ENCODE measurements around the gene MEX3D. TPM values are rescaled to one million over a fixed set of nuclear protein-coding genes. Genes with fewer than 3 reads are reported as not detected.

Gene MEX3D

DNA sequence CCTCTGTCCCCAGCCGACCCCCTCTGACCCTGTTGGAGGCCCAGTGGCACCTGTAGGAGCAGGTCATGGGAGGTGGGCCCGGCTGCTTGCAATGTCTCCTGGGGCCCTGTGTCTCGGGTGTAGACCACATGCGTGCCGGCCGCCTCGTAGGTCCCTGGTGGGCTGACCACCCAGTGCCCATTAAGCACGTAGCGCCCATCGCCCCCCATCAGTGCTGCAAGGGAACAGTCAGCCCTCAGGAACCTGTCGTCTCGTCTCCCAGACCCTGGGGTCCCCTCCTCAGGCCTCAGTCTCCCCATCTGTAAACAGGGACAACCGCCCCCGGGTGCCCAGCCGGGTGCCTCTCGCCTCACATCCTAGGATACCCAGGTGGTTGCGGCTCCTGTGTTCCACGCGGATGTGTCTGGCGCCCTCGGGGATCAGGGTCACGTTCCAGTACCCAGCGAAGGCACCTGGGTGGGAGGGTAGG is 60.9 kb downstream of the MEX3D start:
- Histone ChIP-seq H2AK5ac (ENCODE audit: low read length) (no peak overlapping the region), H3K27ac (ENCODE audit: low read depth, low read length) (no peak overlapping the region), H3K56ac (ENCODE audit: low read length) (peak overlapping the region; percentile 76), H3K9ac (ENCODE audit: low read length) (no peak overlapping the region), H3K18ac (ENCODE audit: low read length) (no peak overlapping the region), H3K79me2 (ENCODE audit: control insufficient read depth, insufficient read depth, low read length) (no peaks in the 10 kb centered on the region), H3K79me1 (ENCODE audit: low read length) (no peaks in the 10 kb centered on the region), H3K4me3 (ENCODE audit: low read length) (no peak overlapping the region), H3K4ac (ENCODE audit: low read depth, low read length) (no peak overlapping the region), H3K4me2 (ENCODE audit: low read length) (no peak overlapping the region), H3K23ac (ENCODE audit: low read length) (no peak overlapping the region), H4K5ac (ENCODE audit: low read length) (no peak overlapping the region), H3K4me1 (ENCODE audit: control insufficient read depth, low read depth, low read length) (no peaks in the 10 kb centered on the region), H3K36me3 (ENCODE audit: control insufficient read depth, insufficient read depth, low read length) (no peaks in the 10 kb centered on the region), H4K8ac (ENCODE audit: low read depth, low read length) (no peak overlapping the region), H2BK120ac (ENCODE audit: low read depth, low read length) (no peak overlapping the region), H3K27me3 (ENCODE audit: insufficient read depth, low read length, poor library complexity) (no peaks in the 10 kb centered on the region), H2BK15ac (replicated peaks; ENCODE audit: low read depth) (no peak overlapping the region), H2BK5ac (ENCODE audit: low read length) (no peak overlapping the region)
- no peak for DNase-seq
- no CpG with 5 or more reads among the region's 23 CpGs for WGBS (ENCODE audit: extremely low coverage, insufficient coverage, low lambda C conversion rate)

DNA sequence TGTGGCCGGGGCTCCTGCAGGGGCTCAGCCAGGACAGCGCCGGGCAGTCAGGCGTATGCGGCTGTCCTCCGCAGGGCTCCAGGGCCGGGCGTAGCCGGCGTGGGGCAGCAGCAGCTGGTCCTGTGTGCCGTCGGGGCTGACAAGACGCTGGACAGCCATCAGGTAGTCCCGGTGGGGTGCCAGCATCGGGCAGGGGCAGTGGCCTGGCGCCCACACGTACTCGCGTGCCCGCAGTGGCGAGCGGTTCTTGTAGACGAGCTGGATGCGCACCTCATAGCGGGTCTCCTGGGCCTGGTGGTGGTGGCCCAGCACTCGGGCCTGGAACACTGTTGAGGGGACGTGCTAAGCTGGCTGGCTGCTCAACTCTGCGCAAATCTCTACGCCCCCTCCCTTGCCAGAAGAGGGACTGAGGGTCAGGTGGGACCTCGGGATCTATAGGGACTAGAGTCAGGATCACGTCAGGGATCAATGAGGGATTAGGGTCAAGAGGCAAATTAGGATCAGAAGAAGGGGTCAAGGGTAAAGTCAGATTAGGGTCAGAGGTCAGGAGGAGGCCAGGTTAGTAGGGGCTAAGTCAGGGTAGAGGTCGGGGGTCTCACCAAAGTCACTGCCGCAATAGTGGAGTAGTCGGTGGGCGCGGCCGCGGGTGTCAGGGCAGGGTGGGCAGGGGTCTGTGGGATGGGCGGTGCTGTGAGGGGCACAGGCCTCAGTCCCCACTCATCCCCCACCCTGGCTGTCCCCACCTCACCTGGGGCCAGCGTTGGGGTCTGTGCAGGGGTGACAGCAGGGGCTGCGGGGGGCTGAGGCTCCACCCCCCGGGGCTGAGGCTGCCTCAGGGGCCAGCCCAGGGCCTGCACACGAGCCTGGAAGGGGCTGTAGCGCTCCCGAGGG is 61.9 kb downstream of the MEX3D start:
- no peak overlapping the region for H3K4me3 ChIP-seq (ENCODE audit: low read length)
- H3K27me3 ChIP-seq (ENCODE audit: insufficient read depth, low read length, poor library complexity): no peaks in the 10 kb centered on the region
- no peak overlapping the region for H2BK5ac ChIP-seq (ENCODE audit: low read length)
- H2BK120ac ChIP-seq (ENCODE audit: low read depth, low read length): no peak overlapping the region
- H2AK5ac ChIP-seq (ENCODE audit: low read length): no peak overlapping the region
- no peak overlapping the region for H2BK15ac ChIP-seq (replicated peaks; ENCODE audit: low read depth)
- no peaks in the 10 kb centered on the region for H3K79me1 ChIP-seq (ENCODE audit: low read length)
- H4K5ac ChIP-seq (ENCODE audit: low read length): no peak overlapping the region
- H3K79me2 ChIP-seq (ENCODE audit: control insufficient read depth, insufficient read depth, low read length): no peaks in the 10 kb centered on the region
- H3K9ac ChIP-seq (ENCODE audit: low read length): no peak overlapping the region
- no CpG with 5 or more reads among the region's 45 CpGs for WGBS (ENCODE audit: extremely low coverage, insufficient coverage, low lambda C conversion rate)
- no peak overlapping the region for H3K23ac ChIP-seq (ENCODE audit: low read length)
- no peak overlapping the region for H3K18ac ChIP-seq (ENCODE audit: low read length)
- H3K4me2 ChIP-seq (ENCODE audit: low read length): no peak overlapping the region
- no peaks in the 10 kb centered on the region for H3K36me3 ChIP-seq (ENCODE audit: control insufficient read depth, insufficient read depth, low read length)
- DNase-seq: no peak
- no peaks in the 10 kb centered on the region for H3K4me1 ChIP-seq (ENCODE audit: control insufficient read depth, low read depth, low read length)
- H4K8ac ChIP-seq (ENCODE audit: low read depth, low read length): no peak overlapping the region
- no peak overlapping the region for H3K27ac ChIP-seq (ENCODE audit: low read depth, low read length)
- H3K4ac ChIP-seq (ENCODE audit: low read depth, low read length): no peak overlapping the region
- H3K56ac ChIP-seq (ENCODE audit: low read length): no peak overlapping the region

DNA sequence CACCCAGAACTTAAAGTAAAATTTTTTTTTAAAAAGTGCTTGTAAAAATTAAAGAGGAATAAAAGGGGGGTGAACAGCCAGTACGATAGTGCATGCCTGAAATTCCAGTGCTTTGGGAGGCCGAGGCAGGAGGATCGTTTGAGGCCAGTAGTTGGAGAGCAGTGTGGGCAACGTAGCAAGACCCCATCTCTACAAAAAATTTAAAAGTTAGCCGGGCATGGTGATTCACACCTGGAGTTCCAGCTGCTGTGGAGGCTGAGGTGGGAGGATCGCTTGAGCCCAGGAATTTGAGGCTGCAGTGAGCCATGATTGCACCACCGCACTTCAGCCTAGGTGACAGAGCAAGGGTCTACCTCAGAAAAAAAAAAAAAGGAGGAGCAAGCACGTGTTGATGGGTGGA is 63.1 kb downstream of the MEX3D start:
- Histone ChIP-seq H2BK5ac (ENCODE audit: low read length) (no peak overlapping the region), H3K79me2 (ENCODE audit: control insufficient read depth, insufficient read depth, low read length) (no peaks in the 10 kb centered on the region), H2BK15ac (replicated peaks; ENCODE audit: low read depth) (no peak overlapping the region), H2AK5ac (ENCODE audit: low read length) (no peak overlapping the region), H3K36me3 (ENCODE audit: control insufficient read depth, insufficient read depth, low read length) (no peaks in the 10 kb centered on the region), H3K4me2 (ENCODE audit: low read length) (no peak overlapping the region), H3K23ac (ENCODE audit: low read length) (no peak overlapping the region), H4K5ac (ENCODE audit: low read length) (no peak overlapping the region), H3K18ac (ENCODE audit: low read length) (no peak overlapping the region), H3K79me1 (ENCODE audit: low read length) (no peaks in the 10 kb centered on the region), H3K27me3 (ENCODE audit: insufficient read depth, low read length, poor library complexity) (no peaks in the 10 kb centered on the region), H3K56ac (ENCODE audit: low read length) (no peak overlapping the region), H4K8ac (ENCODE audit: low read depth, low read length) (no peak overlapping the region), H3K27ac (ENCODE audit: low read depth, low read length) (no peak overlapping the region), H2BK120ac (ENCODE audit: low read depth, low read length) (no peak overlapping the region), H3K4me3 (ENCODE audit: low read length) (no peak overlapping the region), H3K4ac (ENCODE audit: low read depth, low read length) (no peak overlapping the region), H3K9ac (ENCODE audit: low read length) (no peak overlapping the region), H3K4me1 (ENCODE audit: control insufficient read depth, low read depth, low read length) (no peaks in the 10 kb centered on the region)
- DNase-seq: no peak
- no CpG with 5 or more reads among the region's 8 CpGs for WGBS (ENCODE audit: extremely low coverage, insufficient coverage, low lambda C conversion rate)

Small RNAs within 50 kb of the gene (small RNA-seq; reads per million reads assigned to genes)
- gene AC005943.2 (ENCODE audit: insufficient read depth) (not detected), gene RN7SL477P (ENCODE audit: insufficient read depth) (not detected), gene RNU6-1223P (ENCODE audit: insufficient read depth) (not detected)
